ENCODE results near the gene AFF3. TPM values are rescaled to one million over a fixed set of nuclear protein-coding genes. Genes with fewer than 3 reads are reported as not detected.

Gene AFF3
- total and polyA plus RNA-seq, 10 of the 15 experiments (the other 5 are each of a cell fraction or from before 2014, with no cell fraction given), result 0.26 to 5.5 (median 3.0) TPM

- TF ChIP-seq ATF3 (IDR thresholded peaks at IDR 0.05; ENCODE audit: borderline replicate concordance, extremely low read depth, low read depth, low read length) (no peak), GATAD2B (conservative IDR thresholded peaks at IDR 0.05; ENCODE audit: low read depth) (no peak), PAX5 (IDR thresholded peaks at IDR 0.05; ENCODE audit: borderline replicate concordance, low read depth, low read length) (no peak), CBFB (IDR thresholded peaks at IDR 0.05; ENCODE audit: low read depth) (no peak), IKZF1 (conservative IDR thresholded peaks at IDR 0.05) (no peak), MXI1 (IDR thresholded peaks at IDR 0.05; ENCODE audit: low read depth, low read length) (no peak), ZNF622 (IDR thresholded peaks at IDR 0.05) (no peak), ZNF24 (IDR thresholded peaks at IDR 0.05) (no peak), CHD1 (IDR thresholded peaks at IDR 0.05; ENCODE audit: low read depth, low read length) (no peak)
Observed at GRCh38 chr2:99653433-99653832, 489.0 kb downstream of the AFF3 start (continued).

- H3K9me3 ChIP-seq (replicated peaks; ENCODE audit: control insufficient read depth, insufficient read depth, low read length), result no peaks in the 10 kb centered on the region
- 71% methylated on average over 8 of the region's 8 CpGs for WGBS (ENCODE audit: insufficient coverage, insufficient replicate concordance, low lambda C conversion rate, missing lambda C conversion rate)
- ChIA-PET SMC1A (ENCODE audit: uncharacterized antibody, unreplicated experiment) (no interaction called here), RAD21 (ENCODE audit: unreplicated experiment) (no interaction called here), POLR2A (no interaction called here), CTCF (no interaction called here)
- no peaks in the 10 kb centered on the region for H3K36me3 ChIP-seq (ENCODE audit: control insufficient read depth in 2 of 2, insufficient read depth in 2 of 2, low read length in 1 of 2)
- no peak for TF ChIP-seq SRF (IDR thresholded peaks at IDR 0.05; ENCODE audit: low read depth in 2 of 2, low read length in 2 of 2)
- no peak for TF ChIP-seq MLLT1 (IDR thresholded peaks at IDR 0.05)
- TF ChIP-seq CHD1 (IDR thresholded peaks at IDR 0.05; ENCODE audit: low read depth, low read length), result no peak
- TF ChIP-seq LARP7 (IDR thresholded peaks at IDR 0.05), result no peak
- no peak for TF ChIP-seq MYC (IDR thresholded peaks at IDR 0.05; ENCODE audit: insufficient read depth, insufficient read length, insufficient replicate concordance, low read length, severe bottlenecking)
- no peak for TF ChIP-seq SMC3 (IDR thresholded peaks at IDR 0.05; ENCODE audit: borderline replicate concordance, low read length)
- TF ChIP-seq E4F1 (IDR thresholded peaks at IDR 0.05; ENCODE audit: borderline replicate concordance, partially characterized antibody), result no peak
- no peak for TF ChIP-seq HSF1 (IDR thresholded peaks at IDR 0.05; ENCODE audit: low read depth, low read length)
- no peak for TF ChIP-seq EP300 (IDR thresholded peaks at IDR 0.05; ENCODE audit: borderline replicate concordance in 1 of 2, control insufficient read depth in 1 of 2, low read depth in 2 of 2, low read length in 2 of 2)
- no peak for TF ChIP-seq CBX3 (IDR thresholded peaks at IDR 0.05; ENCODE audit: borderline replicate concordance, low read depth)
- no peak overlapping the region for H3K9ac ChIP-seq (ENCODE audit: control insufficient read depth, insufficient read depth, low read length)
- no peak overlapping the region for H3K4me2 ChIP-seq (ENCODE audit: control insufficient read depth, insufficient read depth)
- H3K79me2 ChIP-seq (ENCODE audit: control insufficient read depth, insufficient read depth, low read length), result no peaks in the 10 kb centered on the region
- H4K20me1 ChIP-seq (ENCODE audit: control insufficient read depth, insufficient read depth), result no peaks in the 10 kb centered on the region
- FAIRE-seq (no peak), ATAC-seq (no peak), DNase-seq (ENCODE audit: low read depth, low spot score) (no peak)
- BruUV-seq (replicated peaks), result no TSS peak
- H3K27ac ChIP-seq (ENCODE audit: control insufficient read depth, insufficient read depth), result no peak overlapping the region
- in situ Hi-C loops (cut with MboI) (no loop called here), intact Hi-C loops (cut with micrococcal nuclease; ENCODE audit: unreplicated experiment) (no loop called here)
- no peaks in the 10 kb centered on the region; a peak in 1 of 4 replicates for H3K27me3 ChIP-seq (replicated peaks in 1 of 2; ENCODE audit: control insufficient read depth in 2 of 2, insufficient read depth in 2 of 2, low read length in 1 of 2)
- H2AFZ ChIP-seq (ENCODE audit: control insufficient read depth, low read depth, low read length), result no peak overlapping the region
- no peaks in the 10 kb centered on the region for H3K4me1 ChIP-seq (ENCODE audit: control insufficient read depth, insufficient read depth, low read length)
- H3K4me3 ChIP-seq, result no peak overlapping the region
Observed at GRCh38 chr2:99652862-99653261, 489.5 kb downstream of the AFF3 start.

Data from GM12878 (cell line).